Testis (tissue), 2 donors: ENCODE results near the gene PLXND1.

ENCODE experiments used
- CTCF ChIP-seq, 3 experiments: fragments of 450-650 bp in 2 of 3; fragments of 200-600 bp in 1 of 3; sonication (generic) in 1 of 3; IDR thresholded peaks; one replicate each; pipeline ENCODE4 v1.5.1; 2016 to 2019; ENCODE audit warnings: antibody characterized with exemption in 3 of 3, mild to moderate bottlenecking in 2 of 3, moderate library complexity in 1 of 3
- POLR2A ChIP-seq: fragments of 450-650 bp; IDR thresholded peaks from one replicate; pipeline ENCODE4 v1.6.1; 2017; ENCODE audit warnings: antibody characterized with exemption, mild to moderate bottlenecking, moderate library complexity

GRCh38 chr3:129598000-129598381 is 8.5 kb downstream of the PLXND1 start:
- TF ChIP-seq CTCF (IDR thresholded peaks at IDR 0.05) (no peak), POLR2A (no peak)
